Right lobe of liver (tissue), 6 donors: ENCODE data around the gene ATP6V1D. TPM values are rescaled to one million over a fixed set of nuclear protein-coding genes. Genes with fewer than 3 reads are reported as not detected.

ENCODE experiments used
- ATAC-seq, 4 donors: fragments of 200-7000 bp; cut with Tn5 transposase; one replicate each; pipeline ENCODE4 v1.9.1; 2020; ENCODE audit warnings: mild to moderate bottlenecking in 4 of 4, moderate library complexity in 4 of 4
- DNase-seq, 3 donors: peaks; one replicate each; pipeline ENCODE4 v3.0.0-alpha.2; 2020
- H3K27ac ChIP-seq, 3 donors: fragments of 200-600 bp; one replicate each; pipeline ENCODE4 v1.8.0; 2022
- H3K27me3 ChIP-seq, 2 donors: fragments of 200-600 bp; one replicate each; pipeline ENCODE4 v1.8.0; 2022
- H3K36me3 ChIP-seq, 4 donors: fragments of 200-600 bp; sonication (generic) in 1 of 4; one replicate each; pipeline versions ENCODE4 v1.5.1 to v1.8.0; 2017 to 2022; ENCODE audit warnings: control low read depth in 1 of 4
- H3K4me1 ChIP-seq, 4 donors: fragments of 200-600 bp; sonication (generic) in 1 of 4; one replicate each; pipeline versions ENCODE4 v1.5.1 to v1.8.0; 2017 to 2022; ENCODE audit warnings: control low read depth in 1 of 4
- H3K4me3 ChIP-seq, 3 donors: fragments of 200-600 bp; one replicate each; pipeline ENCODE4 v1.8.0; 2022
- H3K9me3 ChIP-seq, 4 donors: fragments of 200-600 bp; sonication (generic) in 1 of 4; one replicate each; pipeline versions ENCODE4 v1.5.1 to v1.8.0; 2017 to 2022; ENCODE audit warnings: control low read depth in 1 of 4
- POLR2A ChIP-seq: fragments of 450-650 bp; IDR thresholded peaks from one replicate; pipeline ENCODE4 v1.6.1; 2017; ENCODE audit warnings: antibody characterized with exemption, mild to moderate bottlenecking
- WGBS: methylation state at CpG from one replicate; pipeline ENCODE4 v1.1.6; 2018; ENCODE audit warnings: low coverage, low lambda C conversion rate; ENCODE audit not compliant: insufficient coverage; ENCODE audit errors: missing lambda C conversion rate; 5-methylcytosine and 5-hydroxymethylcytosine counted together
- intact Hi-C, 2 donors: fragments of 100-400 bp; cut with DNase I; formaldehyde crosslinking; loops; one replicate each; pipeline versions ENCODE4 v1.11.2 to v1.14.1; 2022
- total RNA-seq, 6 experiments: library from RNA; depleted of rRNA in 2 of 6; stranded (reverse); fragments of >200 nt in 2 of 6; fragmentation: NEBNext Ultra II Directional in 3 of 6; extraction: Animal tissue kit (Norgen Biotek cat#: 25700) in 3 of 6; gene quantifications; one replicate each; pipeline versions ENCODE4 v1.1.0 to v1.2.4, GENCODE V29; 2016 to 2023
- TF ChIP-seq, protein P1 (sequence below), 4 donors: fragments of 200-600 bp in 3 of 4; fragments of 450-650 bp in 1 of 4; IDR thresholded peaks; one replicate each; pipeline versions ENCODE4 v1.5.1 to v1.8.0; 2016 to 2022; ENCODE audit warnings: antibody characterized with exemption in 4 of 4, mild to moderate bottlenecking in 2 of 4
- donor health status: DM: no; HTN: yes; CAD: no.
- donor health status: DM: no; HTN: no; CAD: no.
- donor health status: DM: no; HTN: no; CAD: no.
- donor health status: DM: no; HTN: yes; CAD: no.
- donor health status: DM: no; HTN: yes; CAD: no.

Gene ATP6V1D
- total RNA-seq, 6 experiments from 2014 or later = 20.4 to 37.4 (median 27.9) TPM

DNA sequence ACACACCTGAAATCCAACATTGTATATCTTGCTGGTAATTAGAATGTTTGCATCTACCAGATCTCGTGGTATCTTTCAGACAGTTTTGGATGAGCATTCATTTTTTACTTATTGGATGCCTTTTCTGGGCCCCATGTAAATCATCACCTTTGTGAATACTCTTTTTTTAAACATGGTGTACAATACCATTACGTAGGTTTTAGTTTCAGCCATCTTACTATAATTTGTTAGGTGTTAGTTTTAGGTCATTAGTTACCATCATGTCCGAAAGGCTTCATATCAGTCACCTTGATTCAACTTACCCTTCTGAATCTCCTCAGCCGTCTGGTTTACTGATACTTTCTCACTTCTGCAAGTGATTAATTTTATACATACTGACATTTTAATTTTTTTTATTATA is 5.9 kb upstream of the ATP6V1D start:
- no peak for DNase-seq
- intact Hi-C loops = no loop called here
- WGBS = 97% methylated on average over 4 of the region's 4 CpGs
- Histone ChIP-seq H3K4me3 (no peak overlapping the region), H3K9me3 (no peaks in the 10 kb centered on the region), H3K4me1 (peaks cover 0 to 21% (median 8%) of the 10 kb centered on the region in 4 donors), H3K27ac (no peak overlapping the region), H3K36me3 (peaks cover 2 to 59% (median 21%) of the 10 kb centered on the region in 4 donors), H3K27me3 (no peaks in the 10 kb centered on the region)
- no peak for TF ChIP-seq POLR2A
- TF ChIP-seq, protein P1, sequence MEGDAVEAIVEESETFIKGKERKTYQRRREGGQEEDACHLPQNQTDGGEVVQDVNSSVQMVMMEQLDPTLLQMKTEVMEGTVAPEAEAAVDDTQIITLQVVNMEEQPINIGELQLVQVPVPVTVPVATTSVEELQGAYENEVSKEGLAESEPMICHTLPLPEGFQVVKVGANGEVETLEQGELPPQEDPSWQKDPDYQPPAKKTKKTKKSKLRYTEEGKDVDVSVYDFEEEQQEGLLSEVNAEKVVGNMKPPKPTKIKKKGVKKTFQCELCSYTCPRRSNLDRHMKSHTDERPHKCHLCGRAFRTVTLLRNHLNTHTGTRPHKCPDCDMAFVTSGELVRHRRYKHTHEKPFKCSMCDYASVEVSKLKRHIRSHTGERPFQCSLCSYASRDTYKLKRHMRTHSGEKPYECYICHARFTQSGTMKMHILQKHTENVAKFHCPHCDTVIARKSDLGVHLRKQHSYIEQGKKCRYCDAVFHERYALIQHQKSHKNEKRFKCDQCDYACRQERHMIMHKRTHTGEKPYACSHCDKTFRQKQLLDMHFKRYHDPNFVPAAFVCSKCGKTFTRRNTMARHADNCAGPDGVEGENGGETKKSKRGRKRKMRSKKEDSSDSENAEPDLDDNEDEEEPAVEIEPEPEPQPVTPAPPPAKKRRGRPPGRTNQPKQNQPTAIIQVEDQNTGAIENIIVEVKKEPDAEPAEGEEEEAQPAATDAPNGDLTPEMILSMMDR (IDR thresholded peaks at IDR 0.05) = no peak
- no peak for ATAC-seq

DNA sequence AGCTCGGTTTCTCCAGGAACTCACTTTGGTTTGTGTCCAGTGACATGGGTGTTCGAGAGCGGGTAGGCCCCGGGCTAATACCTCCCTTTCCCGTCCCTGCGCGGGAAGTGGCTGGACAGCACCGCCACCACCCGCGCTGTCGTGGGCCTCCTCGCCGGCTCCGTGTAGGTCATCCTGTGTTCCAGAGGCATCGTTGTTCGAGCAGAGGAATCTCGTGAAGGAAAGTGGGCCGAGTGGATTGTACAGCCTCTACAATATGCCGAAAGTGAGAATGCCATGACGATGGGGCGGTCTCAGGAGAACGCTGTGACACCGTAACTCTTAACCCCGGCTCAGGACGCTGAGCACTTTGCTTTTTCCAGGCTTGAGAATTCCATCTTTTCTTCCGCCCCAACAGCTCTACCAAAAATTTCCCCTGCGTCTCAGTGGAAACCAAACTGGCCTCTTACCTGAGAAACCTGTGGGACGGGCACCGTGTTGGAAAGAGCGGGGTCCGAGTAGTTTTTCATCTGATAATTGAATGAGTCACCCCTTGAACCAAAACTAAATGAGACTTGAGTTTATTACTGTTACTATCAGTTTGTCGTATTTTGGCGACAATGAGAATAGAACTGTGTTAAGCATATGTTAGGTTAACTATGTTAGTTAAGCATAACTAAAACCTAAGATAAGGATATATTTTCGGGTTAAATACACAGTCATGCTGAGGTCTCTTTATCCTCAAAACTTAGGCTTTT is 1.0 kb upstream of the ATP6V1D start:
- Histone ChIP-seq H3K4me1 (peaks cover 0 to 32% (median 9%) of the 10 kb centered on the region in 4 donors), H3K27ac (peak overlapping the region; percentile 96 to 99 (median 96)), H3K27me3 (no peaks in the 10 kb centered on the region), H3K9me3 (no peaks in the 10 kb centered on the region), H3K36me3 (peaks cover 0 to 21% (median 6%) of the 10 kb centered on the region in 4 donors), H3K4me3 (peak overlapping the region; percentile 92 to 94 (median 94))
- TF ChIP-seq POLR2A = no peak
- TF ChIP-seq, protein P1 (IDR thresholded peaks at IDR 0.05) = no peak
- ATAC-seq (peak; percentile 51 to 64 (median 54)), DNase-seq (no peak)
- intact Hi-C loops = no loop called here
- 1% methylated on average over 19 of the region's 34 CpGs for WGBS

DNA sequence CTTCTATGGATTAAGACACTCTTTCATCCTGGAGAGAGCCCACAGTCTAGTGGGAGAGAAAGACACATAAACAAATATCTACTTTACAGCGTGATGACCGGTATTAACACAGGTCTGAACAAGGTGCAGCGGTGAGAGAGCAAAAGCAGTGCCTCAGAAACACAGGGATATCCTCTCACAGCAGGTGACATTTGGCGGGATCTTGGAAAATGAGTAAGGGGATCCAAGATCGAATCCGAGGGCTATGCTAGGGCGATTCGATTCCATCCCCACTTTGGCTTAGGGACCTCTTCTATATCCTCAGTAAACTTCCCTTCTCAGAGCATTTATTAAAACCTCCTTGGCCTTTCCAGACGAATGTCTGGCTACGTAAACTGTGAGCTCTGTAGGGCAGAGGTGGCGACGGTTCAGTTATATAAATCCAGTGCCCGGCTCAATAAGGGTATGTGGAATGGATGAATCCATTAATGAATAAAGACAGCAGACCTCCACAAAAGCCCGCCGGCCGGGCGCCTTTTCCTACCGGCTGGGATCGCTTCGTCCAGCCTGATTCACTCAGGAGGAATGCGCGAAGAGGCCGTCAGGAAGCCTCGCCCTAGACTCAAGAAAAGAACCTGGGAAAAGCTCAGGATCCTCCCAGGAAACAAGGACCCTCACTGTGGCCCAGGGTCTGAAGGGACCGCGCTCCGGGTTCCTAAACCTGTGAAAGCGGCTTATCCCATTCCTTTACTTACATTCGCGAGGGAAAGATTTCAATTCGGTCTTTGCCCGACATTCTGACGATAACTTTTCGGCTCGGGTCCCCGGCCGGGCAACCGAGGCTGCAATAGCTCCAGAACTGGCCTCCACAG is 455 bp downstream of the ATP6V1D start:
- Histone ChIP-seq H3K4me1 (peaks cover 0 to 32% (median 9%) of the 10 kb centered on the region in 4 donors), H3K36me3 (peaks cover 0 to 9% (median 0%) of the 10 kb centered on the region in 4 donors), H3K4me3 (peak overlapping the region; percentile 92 to 94 (median 94)), H3K27ac (peak overlapping the region; percentile 58 to 96 (median 69)), H3K27me3 (no peaks in the 10 kb centered on the region), H3K9me3 (no peaks in the 10 kb centered on the region)
- peak; percentile 28 for TF ChIP-seq POLR2A
- TF ChIP-seq, protein P1 (IDR thresholded peaks at IDR 0.05) = no peak
- 1% methylated on average over 34 of the region's 38 CpGs for WGBS
- ATAC-seq = peak in 1 of 4 donors; percentile 0
- intact Hi-C loops = no loop called here
- DNase-seq = peak in 2 of 3 donors; percentile 40 to 53

DNA sequence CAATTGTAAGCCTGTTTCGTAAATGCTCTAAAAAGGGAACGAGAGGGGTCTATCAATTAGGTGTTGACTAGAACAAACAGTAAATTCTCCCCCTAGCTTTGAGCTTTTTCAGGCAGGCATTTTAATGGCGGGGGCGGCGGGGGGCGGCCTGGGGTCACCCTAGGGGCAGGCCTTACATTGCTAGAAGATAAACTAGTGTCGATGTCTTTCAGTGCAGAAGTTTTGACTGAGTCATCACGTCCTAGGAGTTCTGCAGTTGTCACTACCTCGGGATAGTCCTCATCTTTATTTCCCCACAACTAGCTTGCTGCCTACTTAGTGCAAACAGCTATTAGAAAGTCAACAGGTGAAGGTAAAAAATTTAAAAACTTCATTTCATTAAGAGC is 1.6 kb downstream of the ATP6V1D start:
- H3K27ac ChIP-seq = no peak overlapping the region
- 68% methylated on average over 9 of the region's 9 CpGs for WGBS

More for the DNA sequence above, 1.6 kb downstream of the ATP6V1D start:
- H3K27me3 ChIP-seq = no peaks in the 10 kb centered on the region
- TF ChIP-seq, protein P1 (IDR thresholded peaks at IDR 0.05) = no peak
- no peak for TF ChIP-seq POLR2A
- H3K36me3 ChIP-seq = peaks cover 0 to 6% (median 0%) of the 10 kb centered on the region in 4 donors
- ATAC-seq = no peak
- peaks cover 0 to 32% (median 9%) of the 10 kb centered on the region in 4 donors for H3K4me1 ChIP-seq
- intact Hi-C loops = no loop called here
- H3K9me3 ChIP-seq = no peaks in the 10 kb centered on the region
- no peak overlapping the region for H3K4me3 ChIP-seq
- no peak for DNase-seq
